Progenitor cell of endocrine pancreas (in vitro differentiated cells): ENCODE measurements around the gene IST1. TPM values are rescaled to one million over a fixed set of nuclear protein-coding genes. Genes with fewer than 3 reads are reported as not detected.

Source experiments
- DNase-seq: peaks from one replicate; pipeline ENCODE4 v3.0.0; 2021; ENCODE audit warnings: low spot score; ENCODE audit not compliant: unreplicated experiment
- H3K27ac Mint-ChIP-seq: 2 replicates; pipeline ENCODE4 v1.8.0; 2021; ENCODE audit warnings: mild to moderate bottlenecking, moderate library complexity, mixed read lengths
- H3K27me3 Mint-ChIP-seq: 2 replicates; pipeline ENCODE4 v1.8.0; 2021; ENCODE audit warnings: mixed read lengths
- H3K36me3 Mint-ChIP-seq: 2 replicates; pipeline ENCODE4 v1.8.0; 2022; ENCODE audit warnings: mixed read lengths; ENCODE audit not compliant: insufficient read depth
- H3K4me1 Mint-ChIP-seq: 2 replicates; pipeline ENCODE4 v1.8.0; 2021; ENCODE audit warnings: low read depth, mixed read lengths
- H3K4me3 Mint-ChIP-seq: 2 replicates; pipeline ENCODE4 v1.8.0; 2021; ENCODE audit warnings: low read depth, mild to moderate bottlenecking, moderate library complexity, mixed read lengths
- H3K9me3 Mint-ChIP-seq: 2 replicates; pipeline ENCODE4 v1.8.0; 2021; ENCODE audit warnings: low read depth, mixed read lengths
- CTCF ChIP-seq: fragments of 200-600 bp; sonication (generic); IDR thresholded peaks from one replicate; pipeline ENCODE4 v1.5.0; 2021; ENCODE audit warnings: antibody characterized with exemption, mild to moderate bottlenecking; ENCODE audit not compliant: unreplicated experiment
- total RNA-seq: library from RNA; stranded (reverse); gene quantifications from 2 replicates; pipeline ENCODE4 v1.2.1, GENCODE V29; 2021

The IST1 gene
- total RNA-seq, 1 donor from 2014 or later: 280 TPM

- H3K4me1 Mint-ChIP-seq: peaks cover 10% of the 10 kb centered on the region
- TF ChIP-seq CTCF: no peak
- H3K36me3 Mint-ChIP-seq: peaks cover 4% of the 10 kb centered on the region
- DNase-seq: no peak
- no peaks in the 10 kb centered on the region for H3K9me3 Mint-ChIP-seq
- H3K27me3 Mint-ChIP-seq: no peaks in the 10 kb centered on the region
- peak overlapping the region; percentile 99 for H3K27ac Mint-ChIP-seq
- peak overlapping the region; percentile 98 for H3K4me3 Mint-ChIP-seq
Observed at GRCh38 chr16:71893888-71894228, 1.5 kb upstream of the IST1 start.

DNA sequence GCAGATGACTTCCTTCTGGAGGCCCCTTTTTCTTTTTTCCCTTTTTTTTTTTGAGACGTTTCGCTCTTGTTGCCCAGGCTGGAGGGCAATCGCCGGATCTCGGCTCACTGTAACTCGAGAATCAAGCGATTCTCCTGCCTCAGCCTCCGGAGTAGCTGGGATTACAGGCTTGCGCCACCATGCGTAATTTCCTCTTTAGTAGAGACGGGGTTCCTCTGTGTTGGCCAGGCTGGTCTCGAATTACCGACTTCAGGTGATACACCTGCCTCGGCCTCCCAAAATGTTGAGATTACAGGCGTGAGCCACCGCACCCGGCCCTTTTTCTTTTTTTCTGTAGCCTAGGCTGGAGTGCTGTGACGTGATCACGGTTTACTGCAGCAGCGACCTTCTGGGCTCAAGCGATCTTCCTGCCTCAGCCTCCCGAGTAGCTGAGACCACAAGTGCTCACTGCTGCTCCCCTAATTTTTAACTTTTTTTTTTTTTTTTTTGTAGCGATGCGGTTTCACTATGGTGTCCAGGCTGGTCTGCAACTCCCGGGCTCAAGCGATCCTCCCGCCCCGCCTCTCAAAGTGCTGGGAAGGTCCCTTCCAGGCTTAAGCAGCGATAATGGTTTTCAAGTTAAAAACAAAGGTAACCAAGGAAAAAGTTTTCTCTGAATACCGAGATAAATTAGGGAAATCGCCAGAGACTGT is 956 bp upstream of the IST1 start:
- no peaks in the 10 kb centered on the region for H3K9me3 Mint-ChIP-seq
- no peak for DNase-seq
- TF ChIP-seq CTCF: peak; percentile 6
- peaks cover 6% of the 10 kb centered on the region for H3K36me3 Mint-ChIP-seq
- H3K4me3 Mint-ChIP-seq: peak overlapping the region; percentile 98
- no peaks in the 10 kb centered on the region for H3K27me3 Mint-ChIP-seq
- H3K4me1 Mint-ChIP-seq: peaks cover 10% of the 10 kb centered on the region
- H3K27ac Mint-ChIP-seq: peak overlapping the region; percentile 99

GRCh38 chr16:71895679-71896365 is 491 bp downstream of the IST1 start:
- Mint-ChIP-seq H3K4me1 (peaks cover 14% of the 10 kb centered on the region), H3K36me3 (peaks cover 9% of the 10 kb centered on the region), H3K4me3 (peak overlapping the region; percentile 98), H3K9me3 (no peaks in the 10 kb centered on the region), H3K27me3 (no peaks in the 10 kb centered on the region), H3K27ac (peak overlapping the region; percentile 99)
- peak; percentile 27 for DNase-seq
- TF ChIP-seq CTCF: no peak

- DNase-seq: no peak
- Mint-ChIP-seq H3K27me3 (no peaks in the 10 kb centered on the region), H3K9me3 (no peaks in the 10 kb centered on the region), H3K27ac (peak overlapping the region; percentile 90), H3K4me1 (peaks cover 12% of the 10 kb centered on the region), H3K36me3 (peaks cover 11% of the 10 kb centered on the region), H3K4me3 (peak overlapping the region; percentile 98)
- no peak for TF ChIP-seq CTCF
Observed at GRCh38 chr16:71896764-71897368, 1.5 kb downstream of the IST1 start.

DNA sequence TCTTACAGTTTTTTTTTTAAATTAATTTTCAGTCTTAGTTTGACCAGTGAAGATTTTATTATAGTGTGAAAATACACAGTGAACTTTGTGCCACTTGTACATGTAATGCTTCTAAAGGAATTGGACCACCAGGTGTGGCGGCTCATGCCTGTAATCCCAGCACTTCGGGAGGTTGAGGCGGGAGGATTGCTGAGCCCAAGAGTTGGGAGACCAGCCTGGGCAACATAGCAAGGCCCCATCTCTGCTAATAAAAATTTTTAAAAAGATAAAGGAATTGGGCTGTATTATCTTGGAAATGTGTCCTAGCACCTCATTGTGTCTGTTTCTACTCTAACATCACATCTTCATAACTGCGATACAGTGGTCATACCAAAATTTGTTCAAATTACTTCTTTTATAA is 3.8 kb downstream of the IST1 start:
- H3K36me3 Mint-ChIP-seq: peaks cover 17% of the 10 kb centered on the region

More for the DNA sequence above, 3.8 kb downstream of the IST1 start:
- Mint-ChIP-seq H3K9me3 (no peaks in the 10 kb centered on the region), H3K27ac (no peak overlapping the region), H3K4me3 (no peak overlapping the region), H3K27me3 (no peaks in the 10 kb centered on the region), H3K4me1 (peaks cover 9% of the 10 kb centered on the region)
- DNase-seq: no peak
- no peak for TF ChIP-seq CTCF
